ENCODE measurements around the gene AS3MT. TPM values are rescaled to one million over a fixed set of nuclear protein-coding genes. Genes with fewer than 3 reads are reported as not detected.
"Not testable (repeated sequence)": the region's sequence is repeated elsewhere in the genome, so short reads cannot be mapped to it uniquely, and the experiment has no call there.

Gene AS3MT
- total RNA-seq, 2 donors from 2014 or later = 5.6 to 6.2 TPM

GRCh38 chr10:102835007-102835482 is 34.2 kb upstream of the AS3MT start:
- TF ChIP-seq CTCF (IDR thresholded peaks at IDR 0.05) = peak; percentile 86

GRCh38 chr10:102837230-102837721 is 32.0 kb upstream of the AS3MT start, which contains the start of gene CYP17A1:
Gene CYP17A1, minus strand, starts transcription at chr10:102837413. Its CDS starts 52 bp downstream, at chr10:102837361.
- DNase-seq (ENCODE audit: low spot score) = no peak
- Histone ChIP-seq H3K27ac (no peak within 1 kb of the TSS), H3K9me3 (peaks cover 4% of the 10 kb centered on the region), H3K27me3 (replicated peaks; ENCODE audit: insufficient read depth) (no peaks in the 10 kb centered on the region), H3K4me1 (ENCODE audit: control insufficient read depth in 1 of 2, low read depth in 2 of 2) (peaks cover 0 to 20% of the 10 kb centered on the region in 2 donors), H3K4me3 (no peak within 1 kb of the TSS), H3K36me3 (no peaks in the 10 kb centered on the region)
- no peak for ATAC-seq (ENCODE audit: insufficient number of reproducible peaks, low FRiP score, low read depth)
- no peak for TF ChIP-seq CTCF (IDR thresholded peaks at IDR 0.05)

More at GRCh38 chr10:102835007-102835482, 34.2 kb upstream of the AS3MT start:
- peaks cover 0 to 20% of the 10 kb centered on the region in 2 donors for H3K4me1 ChIP-seq (ENCODE audit: control insufficient read depth in 1 of 2, low read depth in 2 of 2)
- H3K27ac ChIP-seq = no peak overlapping the region
- H3K4me3 ChIP-seq = no peak overlapping the region
- H3K9me3 ChIP-seq = peaks cover 4% of the 10 kb centered on the region
- no peak for DNase-seq (ENCODE audit: low spot score)
- no peaks in the 10 kb centered on the region for H3K36me3 ChIP-seq
- ATAC-seq (ENCODE audit: insufficient number of reproducible peaks, low FRiP score, low read depth) = peak; percentile 82
- H3K27me3 ChIP-seq (replicated peaks; ENCODE audit: insufficient read depth) = no peaks in the 10 kb centered on the region

GRCh38 chr10:102838276-102838927 is 30.9 kb upstream of the AS3MT start:
- ATAC-seq (ENCODE audit: insufficient number of reproducible peaks, low FRiP score, low read depth); H3K4me3 ChIP-seq; H3K36me3 ChIP-seq; DNase-seq (ENCODE audit: low spot score); H3K27me3 ChIP-seq (replicated peaks; ENCODE audit: insufficient read depth); H3K9me3 ChIP-seq; H3K27ac ChIP-seq: not testable (repeated sequence)
- peaks cover 0 to 20% of the 10 kb centered on the region in 2 donors for H3K4me1 ChIP-seq (ENCODE audit: control insufficient read depth in 1 of 2, low read depth in 2 of 2)

- Histone ChIP-seq H3K27ac (no peak overlapping the region), H3K4me3 (no peak overlapping the region), H3K9me3 (peaks cover 4% of the 10 kb centered on the region), H3K27me3 (replicated peaks; ENCODE audit: insufficient read depth) (no peaks in the 10 kb centered on the region), H3K36me3 (no peaks in the 10 kb centered on the region), H3K4me1 (ENCODE audit: control insufficient read depth in 1 of 2, low read depth in 2 of 2) (peaks cover 0 to 11% of the 10 kb centered on the region in 2 donors)
- no peak for DNase-seq (ENCODE audit: low spot score)
- TF ChIP-seq CTCF (IDR thresholded peaks at IDR 0.05) = no peak
- no peak for ATAC-seq (ENCODE audit: insufficient number of reproducible peaks, low FRiP score, low read depth)
These were observed 27.4 kb upstream of the AS3MT start for GRCh38 chr10:102841827-102842345.

GRCh38 chr10:102843139-102843538 is 26.1 kb upstream of the AS3MT start:
- not testable (repeated sequence) for DNase-seq (ENCODE audit: low spot score); ATAC-seq (ENCODE audit: insufficient number of reproducible peaks, low FRiP score, low read depth); H3K4me3 ChIP-seq; H3K27ac ChIP-seq; H3K9me3 ChIP-seq; H3K36me3 ChIP-seq; H3K27me3 ChIP-seq (replicated peaks; ENCODE audit: insufficient read depth); H3K4me1 ChIP-seq (ENCODE audit: control insufficient read depth in 1 of 2, low read depth in 2 of 2)

- ATAC-seq (ENCODE audit: insufficient number of reproducible peaks, low FRiP score, low read depth) = not testable (repeated sequence)
These were observed 25.0 kb upstream of the AS3MT start for GRCh38 chr10:102844190-102844776.

More at GRCh38 chr10:102844190-102844776, 25.0 kb upstream of the AS3MT start:
- not testable (repeated sequence) for H3K4me1 ChIP-seq (ENCODE audit: control insufficient read depth in 1 of 2, low read depth in 2 of 2); H3K27me3 ChIP-seq (replicated peaks; ENCODE audit: insufficient read depth); H3K4me3 ChIP-seq; H3K36me3 ChIP-seq; DNase-seq (ENCODE audit: low spot score); H3K9me3 ChIP-seq; H3K27ac ChIP-seq

All from thoracic aorta (tissue), 2 donors.